Left forelimb (tissue), 1 donor: Measurements from ENCODE around the gene SPDYE4.

Experiments used
- DNase-seq: peaks from one replicate; pipeline ENCODE4 v3.0.0-alpha.2; 2018; ENCODE audit warnings: low spot score

Gene SPDYE4

GRCh38 chr17:8712698-8713097 lies 45.6 kb downstream of the SPDYE4 start:
- DNase-seq: no peak

- DNase-seq: no peak
These were observed 47.1 kb downstream of the SPDYE4 start for GRCh38 chr17:8711291-8711690.

GRCh38 chr17:8710813-8711212 lies 47.5 kb downstream of the SPDYE4 start:
- DNase-seq: no peak

GRCh38 chr17:8709006-8709405 lies 49.3 kb downstream of the SPDYE4 start:
- no peak for DNase-seq

GRCh38 chr17:8708025-8708461 lies 50.3 kb downstream of the SPDYE4 start:
- DNase-seq: no peak

- no peak for DNase-seq
These were observed 50.9 kb downstream of the SPDYE4 start for GRCh38 chr17:8707332-8708024.

- no peak for DNase-seq
These were observed 51.9 kb downstream of the SPDYE4 start for GRCh38 chr17:8706431-8706830.

- DNase-seq: no peak
These were observed 52.9 kb downstream of the SPDYE4 start for GRCh38 chr17:8705427-8705826.

- DNase-seq: peak; percentile 55
These were observed 55.3 kb downstream of the SPDYE4 start for GRCh38 chr17:8703001-8703400.

GRCh38 chr17:8701754-8702153 lies 56.6 kb downstream of the SPDYE4 start:
- DNase-seq: peak; percentile 9

- DNase-seq: peak; percentile 40
These were observed 57.1 kb downstream of the SPDYE4 start for GRCh38 chr17:8701221-8701620.
